Mesenchymal stem cell (in vitro differentiated cells and primary cell): ENCODE data around the gene ABHD11.

Experiments
- DNase-seq: peaks from one replicate; pipeline ENCODE4 v3.0.0-alpha.2; 2013
- H2AFZ ChIP-seq: one replicate; pipeline ENCODE4 v1.6.1; 2013; ENCODE audit warnings: low read depth, mild to moderate bottlenecking, control low read depth, inconsistent platforms, low read length, moderate library complexity
- H2AK5ac ChIP-seq: 2 replicates; pipeline ENCODE4 v1.6.1; 2013; ENCODE audit warnings: low read length, moderate library complexity, mild to moderate bottlenecking, inconsistent platforms; ENCODE audit not compliant: severe bottlenecking
- H2BK120ac ChIP-seq: one replicate; pipeline ENCODE4 v1.6.1; 2013; ENCODE audit warnings: low read depth, mild to moderate bottlenecking, inconsistent platforms, low read length, moderate library complexity
- H2BK12ac ChIP-seq, 2 experiments: one replicate each; pipeline ENCODE4 v1.6.1; 2013; ENCODE audit warnings: inconsistent platforms in 2 of 2, low read length in 2 of 2, mild to moderate bottlenecking in 2 of 2, moderate library complexity in 2 of 2, control low read depth in 1 of 2
- H2BK15ac ChIP-seq: one replicate; pipeline ENCODE4 v1.6.1; 2013; ENCODE audit warnings: mild to moderate bottlenecking, low read depth, inconsistent platforms; ENCODE audit not compliant: poor library complexity, severe bottlenecking
- H2BK5ac ChIP-seq: 2 replicates; pipeline ENCODE4 v1.6.1; 2013; ENCODE audit warnings: low read depth, mild to moderate bottlenecking, low read length, control low read depth, inconsistent platforms; ENCODE audit not compliant: poor library complexity, severe bottlenecking
- H3K14ac ChIP-seq, 2 experiments: one replicate each; pipeline ENCODE4 v1.6.1; 2013; ENCODE audit warnings: inconsistent platforms in 2 of 2, low read length in 2 of 2, control low read depth in 1 of 2, mild to moderate bottlenecking in 1 of 2, moderate library complexity in 1 of 2
- H3K18ac ChIP-seq, 2 experiments: one replicate each; pipeline ENCODE4 v1.6.1; 2013; ENCODE audit warnings: inconsistent platforms in 2 of 2, low read length in 2 of 2, control low read depth in 1 of 2, low read depth in 1 of 2, mild to moderate bottlenecking in 1 of 2
- H3K23ac ChIP-seq, 2 experiments: one replicate each; pipeline ENCODE4 v1.6.1; 2013; ENCODE audit warnings: inconsistent platforms in 2 of 2, low read length in 2 of 2, mild to moderate bottlenecking in 2 of 2, moderate library complexity in 2 of 2, control low read depth in 1 of 2
- H3K27ac ChIP-seq: 2 replicates; pipeline ENCODE4 v1.5.1; 2013; ENCODE audit warnings: mild to moderate bottlenecking, moderate library complexity, low read length, control low read depth, inconsistent platforms; ENCODE audit not compliant: poor library complexity, severe bottlenecking
- H3K27me3 ChIP-seq, 2 experiments: 2 replicates each; pipeline versions ENCODE4 v1.6.1 to v1.7.0; 2013; ENCODE audit warnings: low read length in 2 of 2, mild to moderate bottlenecking in 2 of 2, moderate library complexity in 2 of 2, control low read depth in 1 of 2, inconsistent platforms in 1 of 2; ENCODE audit not compliant: control insufficient read depth in 1 of 2, insufficient read depth in 1 of 2
- H3K36me3 ChIP-seq, 2 experiments: 2 replicates each; pipeline versions ENCODE4 v1.6.1 to v1.7.0; 2013; ENCODE audit warnings: low read length in 2 of 2, control low read depth in 1 of 2, inconsistent platforms in 1 of 2, low read depth in 1 of 2, mild to moderate bottlenecking in 1 of 2; ENCODE audit not compliant: insufficient read depth in 2 of 2, control insufficient read depth in 1 of 2
- H3K4ac ChIP-seq, 2 experiments: one replicate each; pipeline ENCODE4 v1.6.1; 2013; ENCODE audit warnings: inconsistent platforms in 2 of 2, low read length in 2 of 2, mild to moderate bottlenecking in 2 of 2, moderate library complexity in 2 of 2, control low read depth in 1 of 2, low read depth in 1 of 2
- H3K4me1 ChIP-seq: 2 replicates; pipeline ENCODE4 v1.6.1; 2013; ENCODE audit warnings: low read depth, low read length, control low read depth; ENCODE audit not compliant: control insufficient read depth, insufficient read depth
- H3K4me2 ChIP-seq: 2 replicates; pipeline ENCODE4 v1.6.1; 2013; ENCODE audit warnings: low read length, mild to moderate bottlenecking, inconsistent platforms; ENCODE audit not compliant: poor library complexity, severe bottlenecking
- H3K4me3 ChIP-seq, 2 experiments: 2 replicates each; pipeline versions ENCODE4 v1.5.1 to v1.7.0; 2013; ENCODE audit warnings: low read length in 2 of 2, mild to moderate bottlenecking in 2 of 2, control low read depth in 1 of 2, low read depth in 1 of 2; ENCODE audit not compliant: insufficient read depth in 1 of 2
- H3K79me1 ChIP-seq: replicated peaks from 2 replicates; pipeline ENCODE4 v1.6.1; 2013; ENCODE audit warnings: mild to moderate bottlenecking, control low read depth, low read length, inconsistent platforms; ENCODE audit not compliant: poor library complexity, severe bottlenecking
- H3K9ac ChIP-seq: 2 replicates; pipeline ENCODE4 v1.7.0; 2013; ENCODE audit warnings: mild to moderate bottlenecking, low read length, moderate library complexity
- H3K9me3 ChIP-seq: 2 replicates; pipeline ENCODE4 v1.7.0; 2013; ENCODE audit warnings: mild to moderate bottlenecking, low read length; ENCODE audit not compliant: control insufficient read depth
- H4K8ac ChIP-seq: one replicate; pipeline ENCODE4 v1.6.1; 2013; ENCODE audit warnings: inconsistent platforms, mild to moderate bottlenecking, low read length, moderate library complexity
- H4K91ac ChIP-seq: one replicate; pipeline ENCODE4 v1.6.1; 2013; ENCODE audit warnings: mild to moderate bottlenecking, low read length, inconsistent platforms
- WGBS: methylation state at CpG from one replicate; pipeline ENCODE4 v1.1.7; 2013; ENCODE audit warnings: mixed read lengths; 5-methylcytosine and 5-hydroxymethylcytosine counted together

The ABHD11 gene

GRCh38 chr7:73698410-73698809, 40.2 kb downstream of the ABHD11 start:
- H4K8ac ChIP-seq: no peak overlapping the region
- H2BK12ac ChIP-seq: no peak overlapping the region
- H2BK120ac ChIP-seq: no peak overlapping the region
- peaks cover 11% of the 10 kb centered on the region for H3K79me1 ChIP-seq
- H3K9ac ChIP-seq: no peak overlapping the region
- no peak overlapping the region for H3K4me3 ChIP-seq
- H4K91ac ChIP-seq: no peak overlapping the region
- no peak overlapping the region for H2BK5ac ChIP-seq
- peaks cover 93% of the 10 kb centered on the region in 2 experiments for H3K36me3 ChIP-seq
- H3K27ac ChIP-seq: no peak overlapping the region
- H3K27me3 ChIP-seq: no peaks in the 10 kb centered on the region
- no peaks in the 10 kb centered on the region for H3K9me3 ChIP-seq
- no peak overlapping the region for H3K18ac ChIP-seq
- 95% methylated on average over 7 of the region's 7 CpGs for WGBS
- no peak overlapping the region for H2BK15ac ChIP-seq
- DNase-seq: no peak
- H2AFZ ChIP-seq: no peak overlapping the region
- H3K14ac ChIP-seq: no peak overlapping the region
- no peak overlapping the region for H3K23ac ChIP-seq
- H3K4me2 ChIP-seq: no peak overlapping the region
- peaks cover 8% of the 10 kb centered on the region for H3K4me1 ChIP-seq
- H3K4ac ChIP-seq: no peak overlapping the region
- no peak overlapping the region for H2AK5ac ChIP-seq

DNA sequence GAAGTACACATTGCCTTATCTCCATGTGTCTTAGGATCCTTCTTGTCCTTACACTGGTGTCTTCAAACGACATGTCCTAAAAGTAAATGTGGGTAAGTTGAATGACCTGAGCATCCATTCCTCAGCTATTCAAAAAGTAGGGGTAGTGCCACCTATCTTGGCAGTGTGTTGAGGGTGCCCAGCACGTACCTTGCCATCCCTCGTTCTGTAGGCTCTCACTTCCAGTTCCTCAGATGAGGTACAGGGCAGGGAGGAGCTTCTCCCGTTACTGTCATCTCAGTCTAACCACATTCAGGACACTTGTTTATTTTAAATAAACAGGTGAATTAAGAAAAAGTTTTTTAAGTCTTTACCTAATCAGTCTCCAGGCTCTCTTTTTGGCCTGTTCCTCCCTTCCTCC, 42.2 kb downstream of the ABHD11 start:
- Histone ChIP-seq H2BK12ac (no peak overlapping the region), H2AFZ (no peak overlapping the region), H2AK5ac (no peak overlapping the region), H3K79me1 (peaks cover 9% of the 10 kb centered on the region), H3K27ac (no peak overlapping the region), H3K9me3 (no peaks in the 10 kb centered on the region), H3K4me3 (no peak overlapping the region), H3K18ac (no peak overlapping the region), H3K23ac (no peak overlapping the region), H3K4me2 (no peak overlapping the region), H3K36me3 (peaks cover 89 to 94% of the 10 kb centered on the region in 2 experiments), H3K4me1 (peaks cover 6% of the 10 kb centered on the region), H4K91ac (no peak overlapping the region), H3K27me3 (no peaks in the 10 kb centered on the region), H3K4ac (no peak overlapping the region), H3K14ac (no peak overlapping the region), H4K8ac (no peak overlapping the region), H2BK15ac (no peak overlapping the region), H2BK120ac (no peak overlapping the region), H3K9ac (no peak overlapping the region), H2BK5ac (no peak overlapping the region)
- DNase-seq: no peak
- WGBS: 93% methylated on average over 3 of the region's 4 CpGs

DNA sequence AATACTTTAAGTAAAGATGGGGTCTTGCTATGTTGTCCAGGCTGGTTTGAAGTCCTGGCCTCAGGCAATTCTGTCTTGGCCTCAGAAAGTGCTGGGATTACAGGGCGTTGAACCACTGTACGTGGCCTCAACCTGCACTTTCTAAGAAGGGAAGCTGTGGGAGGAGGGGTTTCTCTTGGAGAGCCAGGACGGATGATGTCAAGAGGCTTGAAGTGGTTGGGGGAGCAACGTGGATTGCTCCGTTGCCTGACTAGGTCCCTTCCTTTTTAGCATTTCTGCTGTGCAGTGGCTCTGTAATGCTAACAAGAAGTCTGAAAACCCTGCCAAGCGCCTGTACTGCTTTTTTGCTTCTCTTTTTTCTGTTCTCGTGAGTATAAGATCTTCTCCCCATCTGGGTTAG, 48.0 kb downstream of the ABHD11 start:
- no peak overlapping the region for H4K8ac ChIP-seq
- H3K79me1 ChIP-seq: peaks cover 37% of the 10 kb centered on the region
- no peak overlapping the region for H2BK5ac ChIP-seq
- H3K27ac ChIP-seq: no peak overlapping the region
- H3K9me3 ChIP-seq: no peaks in the 10 kb centered on the region
- WGBS: 92% methylated on average over 7 of the region's 7 CpGs
- no peaks in the 10 kb centered on the region for H3K27me3 ChIP-seq
- H3K14ac ChIP-seq: no peak overlapping the region
- H2AFZ ChIP-seq: no peak overlapping the region
- no peak overlapping the region for H3K4me2 ChIP-seq
- H2AK5ac ChIP-seq: no peak overlapping the region
- no peak overlapping the region for H3K4ac ChIP-seq
- H2BK120ac ChIP-seq: no peak overlapping the region
- no peak overlapping the region for H2BK12ac ChIP-seq
- no peak for DNase-seq
- no peak overlapping the region for H3K9ac ChIP-seq
- H3K36me3 ChIP-seq: peaks cover 75 to 83% of the 10 kb centered on the region in 2 experiments
- H3K4me1 ChIP-seq: no peaks in the 10 kb centered on the region
- H2BK15ac ChIP-seq: no peak overlapping the region
- no peak overlapping the region for H4K91ac ChIP-seq
- H3K23ac ChIP-seq: no peak overlapping the region
- H3K4me3 ChIP-seq: no peak overlapping the region
- H3K18ac ChIP-seq: no peak overlapping the region

- Histone ChIP-seq H3K4me2 (no peak overlapping the region), H2BK12ac (no peak overlapping the region), H3K14ac (no peak overlapping the region), H2BK15ac (no peak overlapping the region), H3K79me1 (peaks cover 44% of the 10 kb centered on the region), H3K4me3 (no peak overlapping the region), H3K23ac (no peak overlapping the region), H3K4me1 (peaks cover 14% of the 10 kb centered on the region), H3K4ac (no peak overlapping the region), H3K27me3 (no peaks in the 10 kb centered on the region), H2BK5ac (no peak overlapping the region), H3K18ac (no peak overlapping the region), H3K9me3 (no peaks in the 10 kb centered on the region), H2AFZ (no peak overlapping the region), H4K8ac (no peak overlapping the region), H3K9ac (no peak overlapping the region), H3K36me3 (peaks cover 57 to 63% of the 10 kb centered on the region in 2 experiments), H2BK120ac (no peak overlapping the region), H4K91ac (no peak overlapping the region), H2AK5ac (no peak overlapping the region), H3K27ac (no peak overlapping the region)
- DNase-seq: no peak
- 90% methylated on average over 5 of the region's 8 CpGs for WGBS
These were observed 50.3 kb downstream of the ABHD11 start for GRCh38 chr7:73688288-73688687.
